Gastrocnemius medialis (tissue), 4 donors: ENCODE data around the gene KDM6B.

Experiments
- POLR2A ChIP-seq, 2 donors: fragments of 450-650 bp; IDR thresholded peaks; one replicate each; pipeline ENCODE4 v1.6.1; 2017; ENCODE audit warnings: antibody characterized with exemption in 2 of 2, mild to moderate bottlenecking in 2 of 2, moderate library complexity in 2 of 2
- TF ChIP-seq, protein P1 (sequence below), 5 experiments: fragments of 450-650 bp in 3 of 5; fragments of 200-600 bp in 2 of 5; sonication (generic) in 2 of 5; IDR thresholded peaks in 4 of 5; conservative IDR thresholded peaks in 1 of 5; 1 replicate in 4 of 5; 2 replicates in 1 of 5; pipeline ENCODE4 v1.5.1; 2016 to 2019; ENCODE audit warnings: antibody characterized with exemption in 5 of 5, mild to moderate bottlenecking in 3 of 5, moderate library complexity in 3 of 5

DNA sequence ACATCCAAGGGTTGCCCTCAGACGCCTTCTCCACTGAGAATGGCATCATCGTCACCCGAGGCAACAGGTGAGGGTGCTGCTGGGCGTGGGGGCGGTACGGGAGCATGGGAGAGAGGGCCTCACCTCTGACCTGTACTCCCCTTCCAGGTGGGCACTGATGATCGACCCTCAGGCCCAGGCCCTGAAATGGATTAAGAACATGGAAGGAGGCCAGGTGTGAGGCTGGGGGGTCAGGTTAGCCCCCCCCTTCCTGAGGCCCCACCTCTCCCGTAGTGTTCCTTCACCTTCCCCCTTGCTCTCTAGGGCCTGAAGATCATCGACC lies 16.4 kb upstream of the KDM6B start:
- TF ChIP-seq, protein P1, sequence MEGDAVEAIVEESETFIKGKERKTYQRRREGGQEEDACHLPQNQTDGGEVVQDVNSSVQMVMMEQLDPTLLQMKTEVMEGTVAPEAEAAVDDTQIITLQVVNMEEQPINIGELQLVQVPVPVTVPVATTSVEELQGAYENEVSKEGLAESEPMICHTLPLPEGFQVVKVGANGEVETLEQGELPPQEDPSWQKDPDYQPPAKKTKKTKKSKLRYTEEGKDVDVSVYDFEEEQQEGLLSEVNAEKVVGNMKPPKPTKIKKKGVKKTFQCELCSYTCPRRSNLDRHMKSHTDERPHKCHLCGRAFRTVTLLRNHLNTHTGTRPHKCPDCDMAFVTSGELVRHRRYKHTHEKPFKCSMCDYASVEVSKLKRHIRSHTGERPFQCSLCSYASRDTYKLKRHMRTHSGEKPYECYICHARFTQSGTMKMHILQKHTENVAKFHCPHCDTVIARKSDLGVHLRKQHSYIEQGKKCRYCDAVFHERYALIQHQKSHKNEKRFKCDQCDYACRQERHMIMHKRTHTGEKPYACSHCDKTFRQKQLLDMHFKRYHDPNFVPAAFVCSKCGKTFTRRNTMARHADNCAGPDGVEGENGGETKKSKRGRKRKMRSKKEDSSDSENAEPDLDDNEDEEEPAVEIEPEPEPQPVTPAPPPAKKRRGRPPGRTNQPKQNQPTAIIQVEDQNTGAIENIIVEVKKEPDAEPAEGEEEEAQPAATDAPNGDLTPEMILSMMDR (IDR thresholded peaks at IDR 0.05 in 4 of 5, conservative IDR thresholded peaks at IDR 0.05 in 1 of 5), result no peak
- no peak for TF ChIP-seq POLR2A (IDR thresholded peaks at IDR 0.05)
